ENCODE measurements around the gene PCBP3.
"Not testable (repeated sequence)": the region's sequence is repeated elsewhere in the genome, so short reads cannot be mapped to it uniquely, and the experiment has no call there.

Gene PCBP3

DNA sequence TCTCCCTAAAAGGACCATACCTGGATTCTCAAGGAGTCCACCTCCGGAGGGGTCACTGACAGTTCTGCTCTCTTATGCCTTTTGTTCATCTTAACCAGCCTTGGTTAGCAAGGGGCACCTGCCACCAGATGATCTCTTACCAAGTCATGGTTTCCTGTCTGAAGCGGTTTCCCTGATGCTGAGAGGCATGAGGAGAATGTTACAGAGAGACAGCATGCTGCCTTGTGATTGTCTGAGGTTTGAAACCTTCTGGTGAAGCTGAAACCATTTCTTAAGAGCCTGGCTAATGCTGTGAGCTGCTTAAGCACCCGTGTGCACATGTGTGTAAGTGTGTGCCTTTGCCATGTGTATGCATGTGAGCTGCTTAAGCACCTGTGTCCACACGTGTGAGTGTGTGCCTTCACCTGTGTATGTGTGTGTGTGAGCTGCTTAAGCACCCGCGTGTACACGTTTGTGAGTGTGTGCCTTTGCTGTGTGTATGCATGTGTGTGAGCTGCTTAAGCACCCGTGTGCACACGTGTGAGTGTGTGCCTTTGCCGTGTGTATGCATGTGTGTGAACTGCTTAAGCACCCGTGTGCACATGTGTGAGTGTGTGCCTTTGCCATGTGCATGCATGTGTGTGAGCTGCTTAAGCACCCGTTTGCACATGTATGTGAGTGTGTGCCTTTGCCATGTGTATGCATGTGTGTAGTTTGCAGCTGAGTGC lies 201.7 kb downstream of the PCBP3 start:
- DNase-seq (ENCODE audit: low read depth): no peak

DNA sequence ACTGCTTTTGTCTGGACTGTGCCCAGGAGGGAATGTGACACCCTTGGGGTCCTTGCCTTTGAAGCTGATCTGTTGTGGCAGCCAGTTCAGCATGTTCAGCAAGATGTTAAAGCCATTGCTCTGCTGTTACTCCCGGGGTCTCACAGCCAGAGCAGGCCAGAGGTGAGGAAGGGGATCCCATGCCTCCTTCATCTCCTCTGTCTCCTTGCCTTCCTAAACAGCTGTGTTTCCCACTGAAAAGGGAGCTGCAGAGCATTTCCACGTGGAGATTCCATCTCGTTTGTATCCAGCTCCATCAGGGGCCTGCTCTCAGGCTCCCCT lies 202.2 kb downstream of the PCBP3 start:
- DNase-seq (ENCODE audit: low read depth): no peak

DNA sequence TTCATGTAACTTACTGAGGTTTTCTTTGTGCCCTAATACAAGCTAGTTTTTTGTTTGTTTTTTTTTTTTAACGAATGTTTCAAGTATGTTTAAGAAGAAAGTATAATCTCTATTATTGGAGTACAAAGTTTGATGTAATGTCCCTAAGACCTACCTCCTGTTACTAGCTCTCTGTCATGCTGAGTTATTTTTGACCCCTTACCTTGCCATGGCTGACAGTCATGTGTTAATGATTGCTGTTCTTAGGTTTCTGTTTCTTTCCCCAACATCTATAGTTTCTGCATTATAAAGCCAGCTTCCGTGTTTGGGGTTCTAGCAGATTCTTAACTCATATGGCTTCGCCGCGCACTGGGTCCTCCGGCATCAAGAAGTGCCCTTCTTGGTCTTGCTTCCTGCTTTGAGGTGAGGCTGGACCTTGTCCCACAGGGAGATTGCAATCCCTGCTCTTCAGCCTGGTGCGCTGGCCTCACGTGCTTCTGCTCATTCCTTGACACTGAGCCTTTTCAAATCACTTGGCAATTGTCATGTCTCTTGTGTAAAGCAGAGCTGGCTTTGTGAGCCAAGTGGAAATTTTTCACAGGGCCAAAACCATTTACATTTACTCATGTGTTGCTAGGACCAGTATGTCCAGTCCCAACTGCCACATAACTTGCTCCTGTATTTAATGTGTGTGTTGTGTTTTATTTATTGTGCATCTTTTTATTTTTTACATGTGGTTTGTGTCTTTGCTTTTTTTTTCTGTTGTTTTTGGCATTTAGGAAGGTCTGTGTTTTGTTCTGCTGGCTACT lies 203.0 kb downstream of the PCBP3 start:
- DNase-seq (ENCODE audit: low read depth): no peak

DNA sequence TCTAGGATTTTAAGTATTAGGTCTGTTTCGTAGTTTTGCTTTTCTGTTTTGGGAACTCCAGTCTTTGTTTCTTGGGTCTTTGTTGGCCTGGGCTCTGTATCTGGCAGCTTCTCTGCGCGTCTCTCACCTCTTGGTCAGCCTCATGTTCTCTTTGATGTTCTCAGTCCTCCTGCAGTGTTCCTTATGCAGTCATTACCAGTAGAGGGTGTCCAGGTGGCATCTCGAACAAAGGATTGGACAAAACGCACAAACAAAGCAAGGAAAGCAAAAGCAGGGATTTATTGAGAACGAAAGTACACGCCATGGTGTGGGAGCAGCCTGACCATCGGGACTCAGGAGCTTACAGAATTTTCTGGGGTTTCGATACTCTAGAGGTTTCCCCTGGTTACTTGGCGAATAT lies 204.3 kb downstream of the PCBP3 start:
- DNase-seq (ENCODE audit: low read depth): no peak

DNA sequence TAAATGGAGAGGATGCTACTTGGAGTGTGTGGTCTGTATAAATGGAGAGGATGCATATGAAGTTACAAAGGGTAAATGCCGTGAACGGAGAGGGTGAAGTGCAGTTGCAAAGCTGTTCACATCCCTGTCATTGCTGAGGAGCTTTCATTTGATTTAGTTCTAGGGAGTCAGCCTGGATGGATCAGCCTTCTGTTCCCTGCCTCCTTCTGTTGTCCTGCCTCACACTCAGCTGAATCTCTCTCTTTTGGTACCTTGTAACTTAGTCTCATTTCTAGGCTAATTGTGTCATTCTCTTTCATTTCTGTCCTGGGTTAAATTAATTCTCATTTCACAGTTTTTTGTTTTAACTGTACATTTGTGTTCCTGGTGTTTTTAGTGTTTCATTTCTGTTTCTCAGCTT lies 204.8 kb downstream of the PCBP3 start:
- no peak for DNase-seq (ENCODE audit: low read depth)

DNA sequence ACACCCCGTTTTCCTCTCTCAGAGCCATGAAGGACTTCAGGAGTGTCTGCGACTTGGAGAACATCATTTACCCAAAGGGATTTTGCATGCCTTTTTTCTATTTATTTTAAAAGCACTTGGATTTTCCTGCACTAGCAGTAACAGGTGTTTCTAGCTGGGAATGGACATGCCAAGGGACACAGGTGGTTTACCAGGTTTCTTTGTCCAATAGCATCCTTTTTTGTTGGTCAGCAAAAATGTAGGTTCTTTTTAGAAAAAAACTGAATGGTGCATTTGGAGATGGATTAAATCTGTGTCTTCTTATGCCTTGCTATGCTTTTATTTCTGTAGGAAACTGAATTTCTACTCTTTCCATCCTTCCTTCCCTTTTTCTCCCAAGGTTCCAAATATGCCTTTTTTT lies 205.3 kb downstream of the PCBP3 start:
- DNase-seq (ENCODE audit: low read depth): no peak

DNA sequence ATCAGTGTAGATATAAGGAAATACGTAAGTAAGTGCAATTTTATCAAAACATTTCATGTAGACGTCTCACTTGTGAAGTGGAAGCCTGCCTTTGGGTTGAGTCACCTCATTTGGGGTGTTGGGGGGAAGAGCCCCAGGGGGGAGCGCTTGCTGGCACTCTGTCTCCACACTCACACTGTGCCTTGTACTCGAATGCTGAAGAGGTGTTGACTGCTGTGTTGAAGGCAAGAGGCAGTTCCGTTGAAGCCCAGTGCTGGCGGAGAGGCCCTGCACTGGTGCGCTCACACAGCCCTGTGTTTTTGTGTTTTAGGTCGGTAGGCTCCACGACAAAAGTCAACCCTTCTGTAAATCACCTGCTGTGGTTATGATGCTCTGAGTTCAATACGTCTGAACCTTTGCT lies 206.1 kb downstream of the PCBP3 start:
- no peak for DNase-seq (ENCODE audit: low read depth)

DNA sequence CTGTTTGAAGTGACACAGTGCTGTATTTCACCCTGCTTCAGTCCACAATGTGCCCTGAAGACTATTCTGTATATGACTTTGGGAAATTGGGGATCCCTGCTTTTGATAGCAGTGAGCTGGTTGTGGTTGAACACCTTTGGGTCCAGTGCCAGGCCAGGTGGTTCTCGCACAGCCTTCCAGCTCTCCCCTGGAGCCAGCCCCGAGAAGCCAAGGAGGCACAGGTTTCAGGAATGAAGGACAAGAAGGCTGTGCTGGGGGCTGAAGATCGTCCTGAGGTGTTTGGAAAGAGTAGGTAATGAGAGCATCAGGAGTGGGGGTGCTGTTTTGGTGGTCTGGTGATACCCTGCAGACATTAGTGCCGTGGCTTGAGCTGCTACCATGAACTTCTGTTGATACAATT lies 206.7 kb downstream of the PCBP3 start:
- no peak for DNase-seq (ENCODE audit: low read depth)

DNA sequence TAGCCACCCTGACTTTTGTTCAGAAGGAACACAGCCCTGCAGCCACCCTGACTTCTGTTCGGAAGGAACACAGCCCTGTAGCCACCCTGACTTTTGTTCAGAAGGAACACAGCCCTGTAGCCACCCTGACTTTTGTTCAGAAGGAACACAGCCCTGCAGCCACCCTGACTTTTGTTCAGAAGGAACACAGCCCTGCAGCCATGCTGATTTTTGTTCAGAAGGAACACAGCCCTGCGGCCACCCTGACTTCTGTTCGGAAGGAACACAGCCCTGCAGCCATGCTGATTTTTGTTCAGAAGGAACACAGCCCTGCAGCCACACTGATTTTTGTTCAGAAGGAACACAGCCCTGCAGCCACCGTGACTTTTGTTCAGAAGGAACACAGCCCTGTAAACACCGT lies 208.9 kb downstream of the PCBP3 start:
- DNase-seq (ENCODE audit: low read depth): not testable (repeated sequence)

DNA sequence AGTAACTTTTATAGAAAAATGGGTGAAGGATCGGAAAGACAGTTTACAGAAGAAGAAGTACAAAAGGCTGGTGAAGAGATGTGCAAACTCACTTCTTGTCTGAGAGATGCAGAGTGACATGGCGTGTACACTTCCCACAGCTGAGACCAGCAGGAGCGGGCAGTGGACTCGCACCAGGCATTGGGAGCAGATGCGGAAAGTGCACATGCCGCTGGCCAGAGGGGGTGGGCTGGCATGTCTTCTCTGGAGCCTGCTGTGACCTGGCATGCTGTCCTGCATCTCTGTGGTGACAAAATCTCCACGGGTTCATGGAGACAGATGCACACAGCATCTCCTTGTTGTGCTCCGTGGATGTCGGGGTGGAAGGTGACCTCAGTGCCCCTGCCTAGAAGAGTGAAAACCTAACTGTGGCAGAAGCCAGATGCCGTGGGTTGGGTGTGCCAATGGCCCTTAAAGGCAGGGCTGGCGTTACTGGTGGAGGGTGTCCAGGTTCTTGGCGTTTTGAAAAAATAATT lies 209.4 kb downstream of the PCBP3 start:
- no peak for DNase-seq (ENCODE audit: low read depth)

DNA sequence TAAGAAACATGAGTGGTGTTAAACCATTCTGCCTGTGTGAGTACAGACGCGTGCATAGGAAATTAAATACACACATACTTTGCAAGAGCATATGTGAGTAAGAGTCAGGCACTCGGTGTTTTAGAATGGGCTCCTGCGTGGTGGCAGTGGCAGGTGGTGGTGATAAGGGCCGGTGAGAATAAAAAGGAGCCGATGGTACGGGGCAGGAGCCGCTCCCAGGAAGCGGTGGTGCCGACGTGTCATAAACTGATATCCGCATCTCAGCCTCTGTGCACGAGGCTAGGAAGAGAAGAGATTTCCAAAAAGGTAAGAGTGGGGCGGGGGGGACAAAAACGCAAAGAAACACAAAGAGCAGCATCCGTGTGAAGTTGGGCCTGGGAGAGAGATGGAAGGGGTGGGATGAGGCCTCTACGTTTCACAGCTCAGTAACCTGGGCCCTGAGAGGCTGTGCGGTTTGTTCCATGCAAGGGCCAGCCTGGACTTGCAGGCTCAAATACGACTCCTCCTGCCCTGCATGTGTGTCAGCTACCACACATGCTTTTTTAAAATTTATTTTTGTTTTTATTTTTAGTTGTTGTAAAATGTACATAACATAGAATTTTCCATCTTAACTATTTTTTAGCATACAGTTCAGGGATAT lies 210.3 kb downstream of the PCBP3 start:
- no peak for DNase-seq (ENCODE audit: low read depth)

DNA sequence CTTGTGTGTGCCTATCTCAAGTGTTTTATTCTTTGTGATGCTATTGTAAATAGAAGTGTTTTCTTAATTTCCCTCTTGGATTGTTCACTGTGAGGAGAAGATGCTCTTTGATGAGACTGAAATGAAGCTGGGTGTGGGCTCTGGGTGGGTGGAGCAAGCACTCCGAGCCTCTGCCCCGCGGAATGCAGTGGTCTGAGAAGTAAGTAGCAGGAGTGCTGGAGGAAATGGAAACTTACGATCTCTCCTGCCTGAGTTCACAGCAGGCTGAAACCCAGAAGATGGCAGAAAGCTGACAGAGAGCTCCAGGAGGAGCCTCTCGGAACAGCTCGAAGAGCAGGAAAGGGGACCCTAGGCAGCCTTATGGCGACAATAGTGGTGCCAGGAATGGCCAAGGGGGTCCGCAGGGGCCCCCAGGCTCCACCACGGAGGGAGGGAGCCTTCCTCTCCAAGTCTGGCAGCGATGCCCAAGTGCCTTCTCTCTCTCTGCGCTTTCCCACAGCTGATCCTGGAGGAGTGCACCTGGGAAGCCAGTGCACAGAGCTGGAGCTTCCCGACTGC lies 211.2 kb downstream of the PCBP3 start:
- no peak for DNase-seq (ENCODE audit: low read depth)

DNA sequence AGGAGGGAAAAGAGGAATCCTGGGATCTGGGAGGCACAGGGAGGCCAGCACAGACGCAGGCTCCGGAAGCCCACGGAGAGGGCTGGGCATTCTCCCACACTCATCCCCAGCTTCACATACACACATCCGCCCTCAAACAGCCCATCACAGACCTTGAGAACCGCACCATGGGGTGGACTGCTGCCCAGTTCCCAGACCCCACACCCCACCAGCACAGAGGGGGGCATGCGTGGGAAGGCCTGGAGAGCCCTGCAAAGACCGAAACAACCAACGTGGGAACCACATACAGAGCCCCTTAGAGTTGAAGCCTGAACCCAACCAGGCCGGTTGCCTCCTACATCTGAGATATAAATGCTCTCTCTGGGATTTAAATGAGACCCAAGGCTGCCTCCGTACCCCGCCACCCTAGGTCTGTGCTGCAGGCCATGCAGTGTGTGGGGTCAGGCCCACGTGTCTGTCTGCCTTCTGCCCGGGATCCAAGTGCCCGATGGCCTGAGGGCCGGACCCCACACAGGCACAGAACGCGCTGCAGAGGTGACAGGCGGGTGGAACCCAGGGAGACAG lies 211.8 kb downstream of the PCBP3 start:
- no peak for DNase-seq (ENCODE audit: low read depth)

DNA sequence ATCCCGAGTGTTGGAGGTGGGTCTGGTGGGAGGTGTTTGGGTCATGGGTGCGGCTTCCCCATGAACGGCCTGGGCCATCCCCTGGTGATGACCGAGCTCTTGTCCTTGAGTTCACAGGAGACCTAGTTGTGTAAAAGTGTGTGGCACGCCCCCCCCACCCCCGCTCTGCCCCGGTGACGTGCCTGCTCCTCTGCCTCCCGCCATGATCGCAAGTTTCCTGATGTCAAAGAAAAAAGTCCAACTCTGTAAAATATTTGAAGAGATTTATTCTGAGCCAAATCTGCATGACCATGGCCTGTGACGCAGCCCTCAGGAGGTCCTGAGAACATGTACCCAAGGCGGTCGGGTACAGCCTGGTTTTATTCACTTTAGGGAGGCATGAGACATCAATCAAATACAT lies 212.9 kb downstream of the PCBP3 start:
- DNase-seq (ENCODE audit: low read depth): no peak

DNA sequence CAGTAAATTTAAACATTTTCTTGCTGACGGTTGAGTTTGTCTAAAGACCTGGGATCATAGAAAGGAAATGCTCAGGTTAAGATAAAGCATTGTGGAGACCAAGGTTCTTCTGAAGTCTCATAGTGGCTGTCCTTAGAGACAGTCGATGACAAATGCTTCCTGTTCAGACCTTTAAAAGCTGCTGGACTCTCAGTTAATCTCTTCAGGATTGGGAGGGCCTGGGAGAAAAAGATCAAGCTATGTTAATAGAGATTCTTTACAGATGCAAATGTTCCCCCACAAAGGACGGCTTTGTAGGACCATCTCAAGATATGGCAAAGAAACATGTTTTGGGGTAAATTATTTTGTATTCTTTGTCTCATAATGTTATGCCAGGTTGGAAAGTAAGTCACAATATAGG lies 213.4 kb downstream of the PCBP3 start:
- no peak for DNase-seq (ENCODE audit: low read depth)

DNA sequence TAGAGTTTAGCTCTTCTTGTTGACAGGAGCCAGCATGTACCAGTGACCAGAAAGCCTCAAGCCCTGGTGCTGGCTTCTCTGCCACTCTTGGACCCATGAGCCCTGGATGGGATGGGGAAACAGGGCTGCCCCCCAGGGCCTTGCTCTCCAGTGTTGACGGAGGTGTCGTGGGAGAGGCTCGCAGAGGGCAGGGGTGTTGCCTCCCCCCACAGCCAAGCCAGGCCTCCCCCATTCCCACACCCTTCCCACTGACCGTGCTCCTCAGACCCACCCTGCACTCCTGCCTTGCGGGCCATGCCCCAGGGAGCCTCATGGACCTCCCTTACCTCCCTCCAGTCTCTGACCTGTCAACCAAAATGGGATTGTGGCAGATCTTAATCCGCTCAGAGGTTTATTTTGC lies 214.2 kb downstream of the PCBP3 start:
- no peak for DNase-seq (ENCODE audit: low read depth)

DNA sequence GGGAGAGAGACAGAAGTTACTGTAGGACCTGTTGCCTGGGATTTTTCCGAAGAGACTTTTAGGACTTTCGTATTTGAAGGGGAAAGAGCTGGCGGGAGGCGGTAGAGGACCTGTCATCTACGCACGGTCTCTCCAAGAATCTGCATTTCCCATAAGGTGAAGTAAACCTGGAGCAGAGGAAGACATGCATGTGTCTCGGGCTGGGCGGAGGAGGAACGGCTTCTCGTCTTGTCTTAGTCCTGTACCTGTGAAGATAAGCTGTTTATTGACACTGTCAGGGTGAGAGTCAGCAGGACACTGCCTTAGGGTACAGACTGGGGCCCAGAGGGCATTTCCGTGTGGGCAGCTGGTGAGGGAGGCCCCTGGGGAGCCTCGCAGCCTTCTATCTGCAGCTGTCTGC lies 214.7 kb downstream of the PCBP3 start:
- DNase-seq (ENCODE audit: low read depth): no peak

DNA sequence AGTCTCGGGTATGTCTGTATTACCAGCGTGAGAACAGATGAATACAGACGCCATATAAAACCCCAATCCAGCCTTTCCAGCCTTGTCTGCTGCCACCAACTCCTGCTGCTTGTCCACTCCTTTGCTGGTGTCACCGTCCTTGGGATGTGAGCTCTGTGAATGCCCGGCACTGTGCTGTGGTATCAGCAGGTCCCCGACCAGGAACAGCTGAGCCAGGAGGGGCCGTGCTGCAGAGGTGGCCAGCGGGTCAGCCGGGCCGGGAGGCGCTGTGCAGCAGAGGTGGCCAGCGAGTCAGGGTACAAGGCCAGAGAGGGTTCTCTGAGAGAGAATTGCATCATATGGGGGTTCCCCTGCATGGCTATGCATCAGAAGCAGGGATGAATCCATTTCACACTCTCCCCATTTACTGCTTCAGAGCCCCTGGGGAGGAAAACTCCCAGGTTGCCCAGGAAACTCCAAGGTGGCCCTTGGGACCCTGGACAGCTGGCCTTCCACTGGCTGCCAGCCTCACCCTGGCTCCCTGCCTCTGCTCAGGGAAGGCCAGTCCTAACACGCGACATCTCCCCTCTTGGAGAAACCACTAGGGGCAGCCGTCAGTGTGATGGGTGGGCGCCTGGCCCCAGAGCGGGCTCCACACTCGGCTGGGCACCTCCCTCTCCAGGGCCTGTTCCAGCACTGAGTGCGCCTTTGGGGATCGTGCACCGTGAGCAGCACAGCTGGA lies 215.7 kb downstream of the PCBP3 start:
- DNase-seq (ENCODE audit: low read depth): no peak

DNA sequence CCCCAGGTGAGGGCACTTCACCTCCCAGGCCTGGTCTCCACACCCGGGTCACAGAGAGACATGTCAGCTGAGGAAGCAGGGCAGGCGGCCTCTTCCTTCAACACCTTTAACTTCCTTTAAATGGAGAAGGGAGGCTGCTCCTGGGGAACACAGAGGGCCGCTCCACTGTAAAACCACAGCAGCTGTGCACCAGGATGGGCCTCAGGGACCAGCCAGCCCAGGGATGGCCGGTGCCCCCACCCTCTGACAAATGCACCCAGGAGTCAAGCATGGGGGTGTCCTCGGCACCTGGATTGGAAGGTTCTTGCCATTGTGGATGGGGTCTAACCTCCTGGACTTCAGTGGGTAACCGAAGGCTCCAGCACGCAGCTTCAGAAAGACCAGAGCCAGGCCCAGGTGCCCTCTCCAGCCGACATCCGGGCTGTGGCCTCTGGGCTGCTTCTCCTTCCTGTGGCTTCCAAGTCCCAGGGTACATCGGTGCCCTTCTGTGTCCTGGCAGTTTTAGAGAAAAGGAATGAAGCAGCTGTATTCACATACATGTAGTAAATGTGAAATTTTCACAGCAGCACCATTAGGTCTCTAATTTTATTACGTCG lies 216.3 kb downstream of the PCBP3 start:
- DNase-seq (ENCODE audit: low read depth): no peak

DNA sequence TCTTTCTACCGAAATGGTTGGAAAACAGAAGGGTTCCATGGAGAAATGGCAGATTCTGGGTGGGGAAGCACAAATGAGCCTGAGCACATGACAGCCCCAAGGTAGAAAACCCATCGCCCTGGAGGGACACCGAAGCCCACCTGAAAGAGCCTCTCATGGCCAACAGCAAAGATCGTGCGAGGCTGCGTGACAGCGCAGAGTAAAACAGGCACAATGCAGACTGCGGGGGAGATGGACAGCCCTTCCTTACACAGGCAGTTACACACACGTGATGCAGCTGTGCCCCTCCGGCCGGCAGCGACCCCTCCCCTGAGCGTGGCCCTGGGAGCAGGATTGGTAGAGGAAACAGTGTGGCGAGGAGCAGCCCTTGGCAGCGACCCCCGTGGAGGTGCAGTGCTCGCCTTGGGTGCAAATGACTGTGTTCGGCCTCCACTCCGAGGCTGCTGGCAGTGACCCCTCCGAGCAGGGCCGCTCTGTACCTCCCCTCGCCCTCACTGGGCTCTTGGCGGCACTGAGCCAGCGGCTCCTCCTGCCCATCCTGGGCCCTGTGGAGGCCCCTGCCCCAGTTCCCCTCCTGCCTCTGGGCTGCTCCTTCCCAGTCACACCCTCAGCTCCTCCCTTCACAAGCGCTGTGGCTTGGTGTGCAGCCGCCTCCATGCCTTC lies 217.1 kb downstream of the PCBP3 start:
- DNase-seq (ENCODE audit: low read depth): no peak
